Trophoblast cell (in vitro differentiated cells and primary cell): Measurements from ENCODE around the gene SETDB2.

Experiments used
- DNase-seq, 2 donors: peaks; one replicate each; pipeline ENCODE4 v3.0.0-alpha.2; 2016
- H2AFZ ChIP-seq: 2 replicates; pipeline ENCODE4 v1.6.1; 2013; ENCODE audit warnings: low read length, moderate library complexity, mild to moderate bottlenecking; ENCODE audit not compliant: insufficient read depth, poor library complexity
- H2AK5ac ChIP-seq: 2 replicates; pipeline ENCODE4 v1.6.1; 2013; ENCODE audit warnings: mild to moderate bottlenecking, low read length
- H2BK120ac ChIP-seq: 2 replicates; pipeline ENCODE4 v1.6.1; 2013; ENCODE audit warnings: low read length, mild to moderate bottlenecking, moderate library complexity; ENCODE audit not compliant: insufficient read depth, poor library complexity
- H2BK12ac ChIP-seq: 2 replicates; pipeline ENCODE4 v1.6.1; 2013; ENCODE audit warnings: mild to moderate bottlenecking, low read length, moderate library complexity
- H2BK5ac ChIP-seq: 2 replicates; pipeline ENCODE4 v1.6.1; 2013; ENCODE audit warnings: low read length, low read depth, moderate library complexity, mild to moderate bottlenecking; ENCODE audit not compliant: poor library complexity
- H3K14ac ChIP-seq: 2 replicates; pipeline ENCODE4 v1.6.1; 2013; ENCODE audit warnings: mild to moderate bottlenecking, low read length
- H3K18ac ChIP-seq: 2 replicates; pipeline ENCODE4 v1.6.1; 2013; ENCODE audit warnings: mild to moderate bottlenecking, low read length
- H3K23ac ChIP-seq: 2 replicates; pipeline ENCODE4 v1.6.1; 2013; ENCODE audit warnings: low read length
- H3K27ac ChIP-seq: 2 replicates; pipeline ENCODE4 v1.5.1; 2013; ENCODE audit warnings: low read depth, mild to moderate bottlenecking, inconsistent platforms, low read length, moderate library complexity
- H3K27me3 ChIP-seq: 2 replicates; pipeline ENCODE4 v1.6.1; 2013; ENCODE audit warnings: inconsistent platforms, mild to moderate bottlenecking, low read length, moderate library complexity; ENCODE audit not compliant: insufficient read depth
- H3K36me3 ChIP-seq, 2 experiments: 1 replicate in 1 of 2; 2 replicates in 1 of 2; pipeline ENCODE4 v1.6.1; 2013; ENCODE audit warnings: low read length in 2 of 2, mild to moderate bottlenecking in 2 of 2, moderate library complexity in 1 of 2; ENCODE audit not compliant: insufficient read depth in 2 of 2, control insufficient read depth in 1 of 2
- H3K4ac ChIP-seq: 2 replicates; pipeline ENCODE4 v1.6.1; 2013; ENCODE audit warnings: low read depth, mild to moderate bottlenecking, low read length, moderate library complexity
- H3K4me1 ChIP-seq, 2 experiments: 1 replicate in 1 of 2; 2 replicates in 1 of 2; pipeline ENCODE4 v1.6.1; 2013; ENCODE audit warnings: low read length in 2 of 2, mild to moderate bottlenecking in 2 of 2, moderate library complexity in 1 of 2; ENCODE audit not compliant: insufficient read depth in 2 of 2, control insufficient read depth in 1 of 2
- H3K4me2 ChIP-seq: 2 replicates; pipeline ENCODE4 v1.6.1; 2013; ENCODE audit warnings: inconsistent platforms, mild to moderate bottlenecking, low read length, moderate library complexity
- H3K4me3 ChIP-seq: 2 replicates; pipeline ENCODE4 v1.5.1; 2013; ENCODE audit warnings: mild to moderate bottlenecking, low read depth, low read length, inconsistent platforms
- H3K79me1 ChIP-seq: one replicate; pipeline ENCODE4 v1.6.1; 2013; ENCODE audit warnings: low read length
- H3K79me2 ChIP-seq: 2 replicates; pipeline ENCODE4 v1.6.1; 2013; ENCODE audit warnings: low read length, mild to moderate bottlenecking; ENCODE audit not compliant: control insufficient read depth, insufficient read depth, poor library complexity
- H3K9ac ChIP-seq: 2 replicates; pipeline ENCODE4 v1.6.1; 2013; ENCODE audit warnings: mild to moderate bottlenecking, low read length
- H3K9me3 ChIP-seq: 2 replicates; pipeline ENCODE4 v1.6.1; 2013; ENCODE audit warnings: low read depth, mild to moderate bottlenecking, control low read depth, inconsistent platforms, low read length; ENCODE audit not compliant: insufficient read depth
- H4K12ac ChIP-seq: 2 replicates; pipeline ENCODE4 v1.6.1; 2013; ENCODE audit warnings: low read depth, mild to moderate bottlenecking, low read length, moderate library complexity
- H4K8ac ChIP-seq: 2 replicates; pipeline ENCODE4 v1.6.1; 2013; ENCODE audit warnings: low read depth, mild to moderate bottlenecking, low read length, moderate library complexity
- H4K91ac ChIP-seq: one replicate; pipeline ENCODE4 v1.6.1; 2013; ENCODE audit warnings: low read depth, mild to moderate bottlenecking, low read length, moderate library complexity
- WGBS: extraction: QIAGEN DNeasy Blood & Tissue Kit; methylation state at CpG from one replicate; pipeline ENCODE4 v1.1.7; 2013; ENCODE audit warnings: missing lambda C conversion rate; ENCODE audit not compliant: insufficient read length, insufficient coverage; ENCODE audit errors: extremely low coverage; 5-methylcytosine and 5-hydroxymethylcytosine counted together

Gene SETDB2

GRCh38 chr13:49539746-49540145, 95.7 kb downstream of the SETDB2 start:
- Histone ChIP-seq H2AFZ (no peak overlapping the region), H2BK5ac (no peak overlapping the region), H3K9me3 (no peaks in the 10 kb centered on the region), H3K23ac (no peak overlapping the region), H3K14ac (no peak overlapping the region), H3K36me3 (peaks cover 4 to 5% of the 10 kb centered on the region in 2 experiments), H3K4me3 (no peak overlapping the region), H2BK120ac (no peak overlapping the region), H3K79me2 (no peaks in the 10 kb centered on the region), H3K4ac (no peak overlapping the region), H4K8ac (no peak overlapping the region), H4K12ac (no peak overlapping the region), H3K27ac (peak overlapping the region; percentile 92), H3K18ac (no peak overlapping the region), H3K79me1 (peaks cover 4% of the 10 kb centered on the region), H3K4me2 (no peak overlapping the region), H2BK12ac (no peak overlapping the region), H2AK5ac (no peak overlapping the region), H3K9ac (no peak overlapping the region), H3K4me1 (peaks cover 3 to 4% of the 10 kb centered on the region in 2 experiments), H4K91ac (no peak overlapping the region), H3K27me3 (no peaks in the 10 kb centered on the region)
- no CpG with 5 or more reads among the region's 3 CpGs for WGBS
- no peak for DNase-seq

GRCh38 chr13:49540552-49540951, 96.5 kb downstream of the SETDB2 start:
- H3K27ac ChIP-seq = peak overlapping the region; percentile 92
- H2AK5ac ChIP-seq = no peak overlapping the region
- no peaks in the 10 kb centered on the region for H3K9me3 ChIP-seq
- H2BK120ac ChIP-seq = no peak overlapping the region
- no peak overlapping the region for H4K12ac ChIP-seq
- H3K23ac ChIP-seq = no peak overlapping the region
- no peak overlapping the region for H3K9ac ChIP-seq
- H3K27me3 ChIP-seq = no peaks in the 10 kb centered on the region
- H3K4me3 ChIP-seq = no peak overlapping the region
- no peak overlapping the region for H2AFZ ChIP-seq
- no CpG with 5 or more reads among the region's 7 CpGs for WGBS
- no peak for DNase-seq
- H2BK5ac ChIP-seq = no peak overlapping the region
- peaks cover 4% of the 10 kb centered on the region for H3K79me1 ChIP-seq
- no peak overlapping the region for H3K14ac ChIP-seq
- peak overlapping the region; percentile 24 for H3K4me2 ChIP-seq
- H3K18ac ChIP-seq = no peak overlapping the region
- no peak overlapping the region for H4K91ac ChIP-seq
- no peaks in the 10 kb centered on the region for H3K79me2 ChIP-seq
- peaks cover 3 to 5% of the 10 kb centered on the region in 2 experiments for H3K4me1 ChIP-seq
- peaks cover 4 to 5% of the 10 kb centered on the region in 2 experiments for H3K36me3 ChIP-seq
- H2BK12ac ChIP-seq = no peak overlapping the region
- no peak overlapping the region for H3K4ac ChIP-seq
- H4K8ac ChIP-seq = no peak overlapping the region

- WGBS = no CpG with 5 or more reads among the region's 3 CpGs
Observed at GRCh38 chr13:49543656-49544055, 99.6 kb downstream of the SETDB2 start.

More at GRCh38 chr13:49543656-49544055, 99.6 kb downstream of the SETDB2 start:
- H3K4me1 ChIP-seq = peaks cover 6 to 14% of the 10 kb centered on the region in 2 experiments
- H4K8ac ChIP-seq = no peak overlapping the region
- H4K91ac ChIP-seq = no peak overlapping the region
- H3K79me2 ChIP-seq = no peaks in the 10 kb centered on the region
- H3K23ac ChIP-seq = no peak overlapping the region
- no peak overlapping the region for H3K18ac ChIP-seq
- peaks cover 6% of the 10 kb centered on the region for H3K79me1 ChIP-seq
- no peak overlapping the region for H3K27ac ChIP-seq
- no peak overlapping the region for H2BK12ac ChIP-seq
- H3K4ac ChIP-seq = no peak overlapping the region
- H3K36me3 ChIP-seq = peaks cover 2 to 7% of the 10 kb centered on the region in 2 experiments
- H4K12ac ChIP-seq = no peak overlapping the region
- DNase-seq = peak; percentile 86 to 93
- no peaks in the 10 kb centered on the region for H3K27me3 ChIP-seq
- H2BK120ac ChIP-seq = no peak overlapping the region
- H3K9me3 ChIP-seq = no peaks in the 10 kb centered on the region
- H3K4me3 ChIP-seq = no peak overlapping the region
- no peak overlapping the region for H3K4me2 ChIP-seq
- H3K9ac ChIP-seq = no peak overlapping the region
- no peak overlapping the region for H2BK5ac ChIP-seq
- H2AK5ac ChIP-seq = no peak overlapping the region
- H3K14ac ChIP-seq = no peak overlapping the region
- H2AFZ ChIP-seq = no peak overlapping the region
